HG03095 (cell line): ENCODE measurements around the gene FTSJ3.
"Not testable (repeated sequence)": the region's sequence is repeated elsewhere in the genome, so short reads cannot be mapped to it uniquely, and the experiment has no call there.

Experiments
- ATAC-seq: cut with Tn5 transposase; IDR thresholded peaks from one replicate; pipeline ENCODE4 v1.9.1; 2021; ENCODE audit warnings: moderate library complexity; ENCODE audit not compliant: unreplicated experiment

Gene FTSJ3

GRCh38 chr17:63828936-63829335 lies 1.5 kb upstream of the FTSJ3 start:
- no peak for ATAC-seq

- ATAC-seq: no peak
These were observed 348 bp upstream of the FTSJ3 start for GRCh38 chr17:63827801-63828221.

- no peak for ATAC-seq
These were observed 928 bp downstream of the FTSJ3 start for GRCh38 chr17:63826468-63827001.

- ATAC-seq: no peak
These were observed 3.1 kb downstream of the FTSJ3 start for GRCh38 chr17:63824362-63824761.

- ATAC-seq: no peak
These were observed 3.7 kb downstream of the FTSJ3 start for GRCh38 chr17:63823659-63824331.

- ATAC-seq: no peak
These were observed 4.9 kb downstream of the FTSJ3 start for GRCh38 chr17:63822537-63822936.

GRCh38 chr17:63821804-63822203 lies 5.7 kb downstream of the FTSJ3 start:
- no peak for ATAC-seq

GRCh38 chr17:63820963-63821561 lies 6.4 kb downstream of the FTSJ3 start:
- no peak for ATAC-seq

- no peak for ATAC-seq
These were observed 7.6 kb downstream of the FTSJ3 start for GRCh38 chr17:63819585-63820537.

- no peak for ATAC-seq
These were observed 8.3 kb downstream of the FTSJ3 start for GRCh38 chr17:63819131-63819530.

- no peak for ATAC-seq
These were observed 9.6 kb downstream of the FTSJ3 start for GRCh38 chr17:63817736-63818385.

- no peak for ATAC-seq
These were observed 10.8 kb downstream of the FTSJ3 start for GRCh38 chr17:63816669-63817068.

GRCh38 chr17:63816123-63816522 lies 11.3 kb downstream of the FTSJ3 start:
- ATAC-seq: no peak

- ATAC-seq: no peak
These were observed 17.5 kb downstream of the FTSJ3 start for GRCh38 chr17:63809970-63810369.

GRCh38 chr17:63805591-63805990 lies 21.9 kb downstream of the FTSJ3 start:
- no peak for ATAC-seq

- no peak for ATAC-seq
These were observed 23.1 kb downstream of the FTSJ3 start for GRCh38 chr17:63804328-63804727.

GRCh38 chr17:63800783-63801182 lies 26.7 kb downstream of the FTSJ3 start:
- no peak for ATAC-seq

GRCh38 chr17:63798572-63799106 lies 28.8 kb downstream of the FTSJ3 start:
- no peak for ATAC-seq

- ATAC-seq: not testable (repeated sequence)
These were observed 31.1 kb downstream of the FTSJ3 start for GRCh38 chr17:63796375-63796774.

- ATAC-seq: no peak
These were observed 35.3 kb downstream of the FTSJ3 start for GRCh38 chr17:63792055-63792729.
